Coronary artery (tissue), 2 donors: ENCODE data around the gene CMTM7.

Experiments used
- DNase-seq: peaks from one replicate; pipeline ENCODE4 v3.0.0-alpha.2; 2017; ENCODE audit warnings: low spot score
- H3K27ac ChIP-seq, 2 donors: fragments of 200-600 bp; sonication (generic); one replicate each; pipeline ENCODE4 v1.5.1; 2016 to 2019
- H3K4me3 ChIP-seq: fragments of 200-600 bp; sonication (generic); 2 replicates; pipeline ENCODE4 v1.5.1; 2016; ENCODE audit warnings: mild to moderate bottlenecking, moderate library complexity
- TF ChIP-seq, protein P1 (sequence below): fragments of 200-600 bp; sonication (generic); IDR thresholded peaks from one replicate; pipeline ENCODE4 v1.5.1; 2019; ENCODE audit warnings: antibody characterized with exemption

CMTM7 gene

DNA sequence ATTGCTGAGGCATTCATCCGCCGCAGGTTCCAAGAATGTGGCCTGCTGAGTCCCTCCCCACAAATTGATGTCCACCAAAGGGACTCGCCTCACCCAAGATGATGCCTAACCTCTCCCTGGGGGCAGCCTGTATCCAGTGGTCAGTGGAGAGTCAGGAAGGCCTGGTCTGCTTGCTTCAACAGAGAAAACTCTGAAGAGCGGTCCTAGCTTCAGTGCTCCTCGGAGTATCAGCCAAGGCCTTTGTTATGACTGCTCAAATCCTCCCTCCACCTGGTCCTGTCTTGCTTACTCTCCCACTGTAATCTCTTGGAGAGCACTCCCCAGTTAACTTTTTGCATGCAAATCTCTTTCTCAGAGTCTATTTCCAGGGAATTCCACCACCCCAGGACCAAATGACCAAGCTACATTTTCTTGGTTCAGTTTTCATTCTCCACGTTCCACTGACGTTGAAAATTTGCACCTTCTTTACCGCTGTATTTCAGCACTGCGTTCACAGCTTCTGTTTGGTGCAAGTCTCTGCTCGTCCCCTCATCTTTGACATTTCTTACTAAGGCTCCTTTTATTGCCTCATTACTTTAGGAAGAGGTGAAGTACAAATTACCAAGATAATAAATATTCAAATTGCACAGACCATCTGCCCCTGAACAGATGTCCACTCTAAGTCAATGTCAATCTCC, 22.3 kb downstream of the CMTM7 start:
- DNase-seq, result peak; percentile 52
- Histone ChIP-seq H3K27ac (peak overlapping the region in 1 of 2 donors; percentile 0), H3K4me3 (no peak overlapping the region)
- TF ChIP-seq, protein P1, sequence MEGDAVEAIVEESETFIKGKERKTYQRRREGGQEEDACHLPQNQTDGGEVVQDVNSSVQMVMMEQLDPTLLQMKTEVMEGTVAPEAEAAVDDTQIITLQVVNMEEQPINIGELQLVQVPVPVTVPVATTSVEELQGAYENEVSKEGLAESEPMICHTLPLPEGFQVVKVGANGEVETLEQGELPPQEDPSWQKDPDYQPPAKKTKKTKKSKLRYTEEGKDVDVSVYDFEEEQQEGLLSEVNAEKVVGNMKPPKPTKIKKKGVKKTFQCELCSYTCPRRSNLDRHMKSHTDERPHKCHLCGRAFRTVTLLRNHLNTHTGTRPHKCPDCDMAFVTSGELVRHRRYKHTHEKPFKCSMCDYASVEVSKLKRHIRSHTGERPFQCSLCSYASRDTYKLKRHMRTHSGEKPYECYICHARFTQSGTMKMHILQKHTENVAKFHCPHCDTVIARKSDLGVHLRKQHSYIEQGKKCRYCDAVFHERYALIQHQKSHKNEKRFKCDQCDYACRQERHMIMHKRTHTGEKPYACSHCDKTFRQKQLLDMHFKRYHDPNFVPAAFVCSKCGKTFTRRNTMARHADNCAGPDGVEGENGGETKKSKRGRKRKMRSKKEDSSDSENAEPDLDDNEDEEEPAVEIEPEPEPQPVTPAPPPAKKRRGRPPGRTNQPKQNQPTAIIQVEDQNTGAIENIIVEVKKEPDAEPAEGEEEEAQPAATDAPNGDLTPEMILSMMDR, result no peak

DNA sequence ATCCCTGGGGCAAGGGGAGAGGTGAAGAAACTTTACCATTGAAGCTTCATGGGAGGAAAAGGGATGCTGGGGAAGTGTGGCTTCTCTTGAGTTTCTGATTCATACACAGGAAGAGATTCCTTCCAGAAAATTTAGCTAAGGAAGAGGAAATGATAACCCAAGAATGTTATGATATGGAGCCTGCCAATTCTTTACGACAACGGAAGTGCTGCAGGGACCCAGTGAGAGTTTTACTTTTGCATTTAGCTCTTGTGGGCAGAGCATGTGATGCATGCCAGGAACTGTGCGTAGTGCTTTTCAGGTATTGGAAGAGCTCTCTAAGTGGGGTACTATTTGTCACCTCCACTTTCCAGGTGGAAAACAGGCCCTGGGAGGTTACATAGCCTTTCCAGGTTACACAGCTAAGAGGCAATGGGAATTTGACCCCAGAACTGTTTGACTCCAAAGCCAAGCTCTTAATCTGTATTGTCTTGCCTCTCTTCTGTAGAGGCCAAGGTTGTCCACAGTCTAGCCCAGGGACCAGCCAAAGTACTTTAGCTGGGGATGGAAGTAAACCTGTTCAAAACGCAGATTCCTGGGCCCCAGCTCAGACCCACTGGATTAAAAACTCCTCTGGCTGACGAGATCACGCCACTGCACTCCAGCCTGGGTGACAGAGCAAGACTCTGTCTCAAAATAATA, 23.0 kb downstream of the CMTM7 start:
- Histone ChIP-seq H3K27ac (peak overlapping the region in 1 of 2 donors; percentile 58), H3K4me3 (no peak overlapping the region)
- DNase-seq, result peak; percentile 36
- TF ChIP-seq, protein P1, result no peak

DNA sequence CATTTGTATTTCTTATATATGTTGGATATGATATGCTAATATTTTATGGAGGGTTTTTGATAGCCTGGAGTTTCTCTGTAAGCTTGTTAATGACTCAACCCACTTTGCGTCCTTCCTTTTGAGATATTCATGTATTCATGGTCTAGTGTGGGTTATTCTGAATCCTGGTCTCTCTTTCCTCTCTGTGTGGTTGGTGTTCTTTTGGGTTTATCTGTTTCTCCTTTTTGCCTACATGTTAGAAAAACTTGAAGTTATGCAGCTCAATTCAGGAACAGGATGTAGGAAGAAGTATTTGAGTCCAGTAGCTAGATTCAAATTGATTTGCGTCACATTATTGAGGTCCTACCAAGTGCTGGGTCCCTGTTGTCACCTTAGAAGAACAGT, 28.1 kb downstream of the CMTM7 start:
- no peak for DNase-seq
- H3K27ac ChIP-seq, result peak overlapping the region; percentile 12 to 77
- H3K4me3 ChIP-seq, result no peak overlapping the region
- TF ChIP-seq, protein P1, result no peak

DNA sequence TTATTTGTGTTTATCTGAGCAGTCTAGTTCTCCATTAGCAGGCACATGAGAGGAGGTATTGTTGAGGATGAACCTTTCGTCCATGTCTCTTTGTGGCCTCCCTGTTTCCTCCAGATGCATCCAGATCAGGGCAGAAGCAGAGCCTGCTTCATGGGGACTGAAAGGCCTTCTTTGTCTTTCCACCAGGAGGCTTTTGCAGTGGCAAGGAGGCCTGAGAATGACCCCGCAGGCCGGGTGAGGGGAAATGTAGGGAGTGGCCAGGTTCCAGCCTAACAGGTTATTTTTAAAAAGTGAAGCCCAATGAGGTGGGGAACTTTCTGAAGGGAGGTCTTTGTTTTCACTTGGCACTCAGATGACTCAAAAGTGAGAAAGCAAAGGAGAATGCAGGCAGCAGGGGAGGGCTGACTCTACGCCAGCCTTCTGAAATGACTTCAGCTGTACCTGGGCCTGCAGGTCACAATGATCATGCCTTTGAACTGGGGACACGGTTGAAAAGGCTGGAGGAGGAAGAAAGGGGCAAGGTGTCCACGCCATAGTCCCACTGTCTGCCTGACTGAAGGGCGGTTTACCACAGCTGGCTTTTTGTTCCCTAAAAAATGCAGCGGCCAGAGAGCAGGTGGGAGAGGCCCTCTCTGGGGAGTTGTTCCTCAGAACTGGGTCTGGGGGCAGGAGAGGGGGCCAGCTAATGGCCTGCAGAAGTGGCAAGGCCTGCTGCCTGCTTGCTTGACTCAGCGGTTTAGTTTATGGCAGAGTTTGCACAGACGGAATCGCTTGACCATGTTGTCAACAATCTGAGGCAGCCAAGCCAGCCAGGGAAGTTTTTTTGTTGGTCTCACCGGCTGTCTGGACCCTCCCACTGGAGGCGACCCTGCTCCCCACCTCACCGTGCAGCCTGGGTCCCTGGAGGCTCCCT, 28.7 kb downstream of the CMTM7 start:
- peak overlapping the region; percentile 18 to 77 for H3K27ac ChIP-seq
- no peak overlapping the region for H3K4me3 ChIP-seq
- no peak for DNase-seq
- TF ChIP-seq, protein P1, result no peak

DNA sequence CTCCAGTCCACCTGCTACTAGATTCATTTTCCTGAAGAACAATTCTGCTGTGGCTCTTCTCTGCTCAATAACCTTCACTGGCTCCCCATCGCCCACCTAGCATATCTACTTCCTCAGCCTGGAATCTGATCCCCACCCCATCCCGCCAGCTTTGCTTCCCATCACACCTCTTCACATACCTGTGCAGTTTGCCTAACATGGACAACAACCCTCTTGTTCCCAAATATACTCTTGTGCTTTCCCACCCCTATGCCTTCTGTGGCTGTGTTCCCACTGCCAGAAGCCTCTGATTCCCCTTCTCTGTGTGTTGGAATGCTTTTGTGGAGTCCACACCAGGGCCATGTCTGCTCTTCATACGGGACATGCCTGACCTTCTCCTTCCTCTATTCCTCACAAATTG, 29.5 kb downstream of the CMTM7 start:
- Histone ChIP-seq H3K27ac (peak overlapping the region; percentile 18 to 77), H3K4me3 (no peak overlapping the region)
- DNase-seq, result no peak
- TF ChIP-seq, protein P1, result no peak

DNA sequence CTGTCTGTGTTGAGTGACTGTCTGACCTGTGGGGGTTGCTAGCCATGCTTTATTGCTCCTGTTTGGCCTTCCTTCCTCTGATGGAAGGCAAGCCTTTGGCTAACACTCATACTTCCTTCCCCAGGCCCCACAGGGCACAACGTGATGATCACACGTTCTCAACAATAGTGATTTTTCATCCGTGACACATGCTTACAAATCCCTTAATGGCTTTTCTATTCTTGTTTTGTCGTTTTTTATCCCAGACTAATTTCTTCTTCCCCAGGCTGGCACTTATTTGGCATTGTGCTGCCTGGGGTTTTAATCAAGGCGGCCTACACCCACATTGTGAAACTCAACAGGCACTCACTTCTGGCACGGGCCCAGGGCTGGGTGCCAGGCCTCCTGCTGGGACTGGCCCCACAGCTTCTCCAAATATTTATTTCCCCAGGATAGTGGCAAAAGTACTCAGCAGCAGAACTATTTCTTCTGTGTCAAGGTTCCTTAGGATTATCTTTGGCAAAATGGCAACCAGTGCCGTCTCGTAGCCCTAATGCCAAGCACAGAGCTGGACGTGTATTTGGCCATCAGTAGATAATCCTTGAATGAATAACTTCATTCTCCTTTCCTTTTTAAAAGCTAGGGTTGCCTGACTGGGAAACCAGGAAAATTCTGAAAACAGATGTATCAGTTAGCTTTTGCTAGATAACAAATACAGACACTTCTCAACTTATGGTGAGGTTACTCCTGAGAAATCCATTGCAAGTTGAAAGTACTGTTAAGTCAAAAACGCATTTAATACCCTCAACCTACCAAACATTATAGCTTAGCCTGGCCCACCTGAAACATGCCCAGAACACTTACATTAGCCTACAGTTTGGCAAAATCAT, 30.6 kb downstream of the CMTM7 start:
- Histone ChIP-seq H3K27ac (peak overlapping the region; percentile 64 to 77), H3K4me3 (peak overlapping the region; percentile 9)
- peak; percentile 90 for DNase-seq
- TF ChIP-seq, protein P1, result no peak
